ENCODE measurements around the gene EGFL7.

Gene EGFL7

DNA sequence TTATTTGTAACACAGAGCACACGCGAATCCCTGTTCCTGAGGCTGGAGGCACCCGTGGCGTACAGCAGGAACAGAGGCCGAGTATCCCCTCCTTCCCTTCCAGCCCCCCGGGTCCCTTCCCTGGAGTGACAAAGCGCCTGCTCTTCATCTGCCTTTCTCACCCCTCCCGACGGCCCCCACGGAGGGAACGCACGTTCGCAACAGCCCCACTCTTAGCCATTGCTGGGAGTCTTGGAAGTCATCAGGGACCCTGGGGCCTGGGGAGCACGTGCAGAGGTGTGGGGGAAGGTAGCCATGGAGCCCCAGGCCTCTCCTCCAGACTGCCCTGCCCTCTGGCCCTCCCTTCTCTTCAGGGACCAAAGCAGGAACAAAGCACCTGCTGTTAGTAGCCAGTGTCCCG is 22.1 kb downstream of the EGFL7 start:
- H3K27ac ChIP-seq = no peak overlapping the region
- no peak for DNase-seq
- TF ChIP-seq CTCF (IDR thresholded peaks at IDR 0.05; ENCODE audit: low read depth, low read length, missing control alignments) = no peak
- no peak overlapping the region for H3K4me3 ChIP-seq (ENCODE audit: low read depth, low read length)
- H3K36me3 ChIP-seq (replicated peaks) = no peaks in the 10 kb centered on the region
- in situ Hi-C loops (cut with HindIII; ENCODE audit: low pct_ligation_motif_present, low sequenced_read_pairs) = no loop called here
- no peaks in the 10 kb centered on the region for H3K27me3 ChIP-seq (replicated peaks)

DNA sequence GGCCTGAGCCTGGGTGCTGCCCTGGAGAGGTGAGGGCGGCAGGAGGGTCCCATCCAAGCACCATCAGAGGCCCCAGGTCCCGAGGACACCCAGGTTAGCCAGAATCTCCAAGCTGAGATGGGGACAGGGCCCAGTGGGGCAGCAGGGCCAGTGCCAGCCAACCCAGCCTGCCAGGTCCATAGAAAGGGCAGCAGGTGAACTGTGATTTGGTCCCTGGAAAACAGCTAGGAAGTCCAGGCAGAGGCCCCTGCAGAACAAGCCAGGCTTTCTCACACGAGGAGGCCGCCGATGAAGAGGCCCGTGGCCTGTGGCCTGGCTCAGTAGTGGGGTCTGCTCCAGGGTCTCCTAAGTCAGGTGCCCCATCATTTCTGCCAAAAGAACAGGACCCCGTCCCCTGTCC is 22.5 kb downstream of the EGFL7 start:
- H3K4me3 ChIP-seq (ENCODE audit: low read depth, low read length) = no peak overlapping the region
- H3K27ac ChIP-seq = no peak overlapping the region
- H3K27me3 ChIP-seq (replicated peaks) = no peaks in the 10 kb centered on the region
- in situ Hi-C loops (cut with HindIII; ENCODE audit: low pct_ligation_motif_present, low sequenced_read_pairs) = no loop called here
- TF ChIP-seq CTCF (IDR thresholded peaks at IDR 0.05; ENCODE audit: low read depth, low read length, missing control alignments) = no peak
- no peaks in the 10 kb centered on the region for H3K36me3 ChIP-seq (replicated peaks)
- DNase-seq = no peak

- in situ Hi-C loops (cut with HindIII; ENCODE audit: low pct_ligation_motif_present, low sequenced_read_pairs) = no loop called here
- H3K36me3 ChIP-seq (replicated peaks) = no peaks in the 10 kb centered on the region
- no peaks in the 10 kb centered on the region for H3K27me3 ChIP-seq (replicated peaks)
- no peak for DNase-seq
- H3K27ac ChIP-seq = no peak overlapping the region
- H3K4me3 ChIP-seq (ENCODE audit: low read depth, low read length) = peak overlapping the region; percentile 66
- TF ChIP-seq CTCF (IDR thresholded peaks at IDR 0.05; ENCODE audit: low read depth, low read length, missing control alignments) = no peak
Observed at GRCh38 chr9:136685790-136686533, 23.2 kb downstream of the EGFL7 start.

DNA sequence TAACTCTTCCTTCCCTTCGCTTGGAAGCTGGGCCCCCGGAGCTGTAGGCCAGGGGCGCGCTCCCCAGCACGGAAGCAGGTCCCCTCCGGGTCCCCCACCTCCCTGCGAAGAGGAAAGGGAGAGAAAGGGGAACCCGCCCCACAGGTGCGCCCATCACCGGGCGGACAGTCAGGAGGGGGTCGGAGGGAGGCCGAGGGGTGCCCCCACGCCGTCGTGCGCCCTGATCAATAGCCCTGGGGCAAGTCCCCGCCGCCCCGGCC is 23.7 kb downstream of the EGFL7 start:
- Histone ChIP-seq H3K27me3 (replicated peaks) (no peaks in the 10 kb centered on the region), H3K4me3 (ENCODE audit: low read depth, low read length) (peak overlapping the region; percentile 66), H3K36me3 (replicated peaks) (no peaks in the 10 kb centered on the region), H3K27ac (no peak overlapping the region)
- TF ChIP-seq CTCF (IDR thresholded peaks at IDR 0.05; ENCODE audit: low read depth, low read length, missing control alignments) = no peak
- in situ Hi-C loops (cut with HindIII; ENCODE audit: low pct_ligation_motif_present, low sequenced_read_pairs) = no loop called here
- DNase-seq = no peak

GRCh38 chr9:136686794-136687711 is 24.3 kb downstream of the EGFL7 start, which contains the start of gene AGPAT2:
TSS of gene AGPAT2 (minus strand) at chr9:136687457. CDS start at chr9:136687357, 100 bp downstream.
- H3K27ac ChIP-seq = no peak within 1 kb of the TSS
- in situ Hi-C loops (cut with HindIII; ENCODE audit: low pct_ligation_motif_present, low sequenced_read_pairs) = no loop called here
- no peak for TF ChIP-seq CTCF (IDR thresholded peaks at IDR 0.05; ENCODE audit: low read depth, low read length, missing control alignments)

More at GRCh38 chr9:136686794-136687711, 24.3 kb downstream of the EGFL7 start, which contains the start of gene AGPAT2:
- no peak for DNase-seq
- Histone ChIP-seq H3K4me3 (ENCODE audit: low read depth, low read length) (peak within 1 kb of the TSS; percentile 66), H3K27me3 (replicated peaks) (no peaks in the 10 kb centered on the region), H3K36me3 (replicated peaks) (no peaks in the 10 kb centered on the region)
